AG08395 (cell line): ENCODE measurements around the gene SSX3.
"Not testable (repeated sequence)": the region's sequence is repeated elsewhere in the genome, so short reads cannot be mapped to it uniquely, and the experiment has no call there.

Source experiments
- DNase-seq: peaks from one replicate; pipeline ENCODE4 v3.0.0; 2012; ENCODE audit warnings: mixed read lengths, low spot score

The SSX3 gene, protein sequence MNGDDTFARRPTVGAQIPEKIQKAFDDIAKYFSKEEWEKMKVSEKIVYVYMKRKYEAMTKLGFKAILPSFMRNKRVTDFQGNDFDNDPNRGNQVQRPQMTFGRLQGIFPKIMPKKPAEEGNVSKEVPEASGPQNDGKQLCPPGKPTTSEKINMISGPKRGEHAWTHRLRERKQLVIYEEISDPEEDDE

DNA sequence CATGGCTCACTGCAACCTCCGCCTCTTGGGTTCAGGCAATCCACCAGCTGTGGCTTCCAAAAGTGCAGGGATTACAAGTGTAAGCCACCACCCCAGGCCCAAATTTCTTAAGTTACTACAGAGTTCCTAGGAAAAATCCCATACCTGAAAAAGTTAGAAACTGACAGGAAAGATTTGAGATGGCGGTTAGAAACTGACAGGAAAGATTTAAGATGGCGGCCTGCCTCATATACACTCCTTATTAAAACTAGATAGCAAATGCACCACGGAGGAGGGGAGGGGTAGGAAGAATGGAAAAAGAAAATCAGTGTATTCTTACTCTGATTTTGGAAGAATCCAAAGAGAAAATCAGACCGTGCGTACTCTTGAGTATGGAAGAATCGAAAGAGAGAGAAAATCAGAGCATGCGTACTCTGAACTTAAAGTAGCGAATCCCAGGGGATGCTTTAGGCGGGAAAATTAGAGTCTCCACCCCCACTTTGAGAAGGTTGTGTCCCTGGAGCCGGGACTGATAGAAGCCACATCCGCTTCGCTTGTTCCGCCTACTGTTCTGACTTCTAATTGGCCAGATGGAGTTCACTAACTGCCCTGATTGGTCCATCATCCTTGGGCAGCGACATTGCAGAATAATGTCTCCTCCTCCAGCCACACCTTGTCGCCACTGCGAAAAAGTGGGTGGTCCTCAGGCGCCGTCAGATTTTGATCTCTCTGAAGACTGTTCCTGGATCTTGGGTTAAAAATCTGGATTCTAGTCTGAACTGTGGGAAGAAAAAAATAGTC is at the start of gene SSX3:
Gene SSX3 (minus strand): TSS at position 389 of the 780 bp plus-strand sequence. CDS start 1,454 bp downstream, outside the sequence.
- DNase-seq = not testable (repeated sequence)

DNA sequence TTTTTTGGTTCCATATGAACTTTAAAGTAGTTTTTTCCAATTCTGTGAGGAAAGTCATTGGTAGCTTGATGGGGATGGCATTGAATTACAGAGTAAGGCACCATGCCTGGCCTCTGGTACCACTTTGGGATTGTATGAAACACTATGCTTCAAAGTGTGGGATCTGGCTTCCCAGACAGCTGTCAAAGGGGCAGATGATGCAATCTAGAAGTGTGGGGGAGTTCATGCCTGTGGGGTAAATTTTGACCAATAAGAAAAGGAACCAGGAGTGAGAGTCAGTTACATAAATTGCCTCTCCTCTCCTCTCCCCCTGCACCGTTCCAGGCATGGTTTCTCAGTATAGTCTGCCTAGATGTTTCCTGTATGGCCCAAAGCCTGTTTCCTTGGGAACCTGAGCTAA is 41.3 kb upstream of the SSX3 start:
- not testable (repeated sequence) for DNase-seq

DNA sequence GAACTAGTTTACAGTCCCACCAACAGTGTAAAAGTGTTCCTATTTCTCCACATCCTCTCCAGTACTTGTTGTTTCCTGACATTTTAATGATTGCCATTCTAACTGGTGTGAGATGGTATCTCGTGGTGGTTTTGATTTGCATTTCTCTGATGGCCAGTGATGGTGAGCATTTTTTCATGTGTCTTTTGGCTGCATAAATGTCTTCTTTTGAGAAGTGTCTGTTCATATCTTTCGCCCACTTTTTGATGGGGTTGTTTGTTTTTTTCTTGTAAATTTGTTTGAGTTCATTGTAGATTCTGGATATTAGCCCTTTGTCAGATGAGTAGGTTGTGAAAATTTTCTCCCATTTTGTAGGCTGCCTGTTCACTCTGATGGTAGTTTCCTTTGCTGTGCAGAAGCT is 40.4 kb upstream of the SSX3 start:
- not testable (repeated sequence) for DNase-seq

DNA sequence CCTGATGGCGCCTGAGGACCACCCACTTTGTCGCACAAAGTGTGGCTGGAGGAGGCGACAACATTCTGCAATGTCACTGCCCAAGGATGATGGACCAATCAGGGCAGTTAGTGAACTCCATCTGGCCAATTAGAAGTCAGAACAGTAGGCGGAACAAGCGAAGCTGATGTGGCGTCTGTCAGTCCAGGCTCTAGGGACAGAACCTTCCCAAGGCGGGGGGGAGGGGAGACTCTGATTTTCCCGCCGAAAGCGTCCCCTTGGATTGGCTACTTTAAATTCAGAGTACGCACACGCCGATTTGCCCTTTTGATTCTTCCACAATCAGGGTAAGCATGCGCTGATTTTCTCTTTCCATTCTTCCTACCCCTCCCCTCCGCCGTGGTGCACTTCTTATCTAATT is 26.7 kb upstream of the SSX3 start, which contains the start of gene SSX4:
Gene SSX4 (plus strand): TSS at position 301 of the 400 bp plus-strand sequence. CDS start 515 bp downstream, outside the sequence.
- DNase-seq = not testable (repeated sequence)

DNA sequence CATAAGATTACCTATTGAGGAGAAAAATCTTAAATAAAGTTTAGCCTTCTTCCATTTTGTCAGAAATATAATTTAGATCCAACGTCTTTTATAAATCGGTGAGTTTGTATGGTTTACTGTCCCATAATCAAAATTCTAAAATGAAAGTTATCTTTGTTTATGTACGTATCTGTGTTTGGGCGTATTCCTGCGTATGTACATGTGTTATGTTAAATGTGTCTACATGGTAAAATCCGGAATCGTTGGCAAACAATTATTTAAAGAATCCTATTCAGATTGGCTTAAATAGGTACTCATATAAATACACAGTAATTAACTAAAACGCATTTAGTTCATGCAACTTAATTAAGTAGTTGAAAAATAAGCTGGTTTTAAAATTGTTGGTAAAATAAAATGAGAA is 13.9 kb upstream of the SSX3 start:
- not testable (repeated sequence) for DNase-seq

DNA sequence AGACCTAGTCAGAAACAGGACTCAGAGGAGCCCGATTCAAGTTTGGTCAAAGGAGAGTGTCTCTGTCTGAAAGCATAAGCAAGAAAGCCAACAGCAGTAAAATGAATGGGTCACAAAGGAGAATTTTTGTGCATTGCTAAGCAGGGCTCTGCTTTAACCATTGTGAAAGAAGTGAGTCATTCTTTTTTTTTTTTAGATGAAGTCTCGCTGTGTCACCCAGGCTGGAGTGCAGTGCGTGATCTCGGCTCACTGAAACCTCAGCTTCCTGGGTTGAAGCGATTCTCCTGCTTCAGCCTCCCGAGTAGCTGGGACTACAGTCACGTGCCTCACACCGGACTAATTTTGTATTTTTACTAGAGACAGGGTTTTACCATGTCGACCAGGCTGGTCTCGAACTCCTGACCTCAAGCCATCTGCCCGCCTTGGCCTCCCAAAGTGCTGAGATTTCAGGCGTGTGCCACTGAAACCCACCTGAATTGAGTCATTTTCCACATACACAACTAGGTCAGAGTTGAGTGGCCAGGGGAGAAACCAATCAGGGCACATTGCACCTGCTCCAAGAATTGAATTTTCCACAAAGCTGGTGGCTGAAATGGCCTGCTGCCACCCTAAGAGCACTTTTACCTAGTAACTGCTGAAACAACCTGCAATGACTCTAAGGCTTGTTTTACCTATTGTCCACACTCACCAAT is 11.4 kb upstream of the SSX3 start:
- DNase-seq = not testable (repeated sequence)

DNA sequence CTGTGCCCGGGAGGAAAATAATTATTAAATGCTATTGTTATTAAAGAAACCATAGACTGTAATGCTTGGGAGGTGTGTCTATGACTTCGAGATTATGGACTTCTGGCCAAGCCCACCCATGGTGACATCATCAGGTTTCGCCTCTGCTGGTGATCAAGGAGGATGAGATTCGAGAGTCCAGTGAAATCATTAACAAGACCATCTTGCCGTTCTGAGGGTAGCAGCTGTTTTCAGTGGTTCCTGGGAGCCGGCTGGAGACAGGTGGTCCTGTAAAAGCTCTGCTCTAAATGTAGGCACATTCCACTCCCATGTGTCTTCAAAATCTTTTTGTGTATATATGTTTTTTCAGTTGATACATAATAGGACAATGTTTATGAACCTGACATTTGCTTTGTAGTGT is 2.8 kb upstream of the SSX3 start:
- DNase-seq = not testable (repeated sequence)

DNA sequence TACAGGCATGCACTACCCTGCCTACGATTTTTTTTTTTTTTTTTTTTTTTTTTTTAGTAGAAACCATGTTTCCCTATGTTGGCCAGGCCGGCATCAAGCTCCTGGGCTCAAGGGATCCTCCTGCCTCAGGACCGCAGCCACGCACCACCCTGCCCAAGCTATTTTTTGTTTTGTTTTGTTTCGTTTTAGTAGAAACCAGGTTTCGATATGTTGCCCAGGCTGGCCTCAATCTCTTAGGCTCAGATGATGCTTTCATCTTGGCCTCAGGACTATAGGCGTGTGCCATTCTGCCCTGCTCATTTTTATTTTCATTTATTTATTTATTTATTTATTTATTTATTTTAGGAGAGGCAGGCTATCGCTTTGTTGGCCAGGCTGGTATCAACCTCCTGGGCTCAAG is 1.2 kb upstream of the SSX3 start:
- no peak for DNase-seq

DNA sequence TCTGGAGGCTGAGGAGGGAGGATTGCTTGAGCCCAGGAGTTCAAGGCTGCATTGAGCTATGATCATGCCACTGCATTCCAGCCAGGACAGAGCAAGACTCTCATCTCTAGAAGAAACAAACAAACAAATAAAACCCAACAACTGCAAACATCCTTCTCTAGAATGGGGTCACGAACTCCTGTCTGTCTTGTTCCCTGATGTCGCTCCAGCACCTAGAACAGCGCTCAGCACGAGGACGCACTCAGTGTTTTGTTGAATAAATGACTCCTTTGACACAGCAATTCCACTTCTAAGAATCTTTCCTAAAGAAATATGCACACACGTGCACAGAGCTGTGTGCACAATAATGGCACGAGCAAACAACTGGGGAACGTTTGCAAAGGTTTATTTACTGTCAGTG is 10.4 kb downstream of the SSX3 start:
- DNase-seq = not testable (repeated sequence)

DNA sequence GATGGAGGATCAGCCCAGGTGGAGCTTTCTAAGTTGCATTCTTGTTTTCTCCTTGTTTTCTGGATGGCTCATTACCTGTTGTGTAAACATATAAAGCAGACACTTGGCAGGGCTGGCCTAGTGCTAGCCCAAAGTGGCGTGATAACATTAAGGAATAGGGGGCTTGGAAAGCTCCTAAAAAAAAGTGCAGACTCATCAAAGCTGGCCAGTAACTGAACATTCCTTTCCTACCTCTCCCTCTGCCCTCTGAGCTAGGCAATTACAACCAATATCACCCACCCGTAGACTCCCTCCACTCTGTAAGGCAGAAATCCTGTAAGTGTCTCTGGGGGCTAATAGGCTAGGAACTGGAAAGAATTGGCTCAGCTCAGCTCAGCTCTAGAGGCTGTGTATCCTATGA is 42.5 kb downstream of the SSX3 start:
- not testable (repeated sequence) for DNase-seq

DNA sequence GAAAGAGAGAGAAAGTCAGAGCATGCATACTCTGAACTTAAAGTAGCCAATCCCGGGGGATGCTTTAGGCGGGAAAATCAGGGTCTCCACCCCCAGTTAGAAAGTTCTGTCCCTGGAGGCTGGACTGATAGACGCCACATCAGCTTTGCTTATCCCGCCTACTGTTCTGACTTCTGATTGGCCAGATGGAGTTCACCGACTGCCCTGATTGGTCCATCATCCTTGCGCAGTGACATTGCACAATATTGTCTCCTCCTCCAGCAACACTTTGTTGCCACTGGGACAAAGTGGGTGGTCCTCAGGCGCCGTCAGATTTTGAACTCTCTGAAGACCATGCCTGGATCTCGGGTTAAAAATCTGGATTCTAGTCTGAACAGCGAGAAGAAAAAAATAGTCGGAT is 50.3 kb downstream of the SSX3 start:
- DNase-seq = no peak
